NCI-H774 (cell line): ENCODE data around the gene CMTM4.
"Not testable (repeated sequence)": the region's sequence is repeated elsewhere in the genome, so short reads cannot be mapped to it uniquely, and the experiment has no call there.

Experiments used
- DNase-seq: peaks from one replicate; lab custom pipeline; 2025; lab: John Stamatoyannopoulos, UW

Gene CMTM4

GRCh38 chr16:66673691-66674090 is 22.9 kb downstream of the CMTM4 start:
- DNase-seq = no peak

GRCh38 chr16:66670691-66671388 is 25.7 kb downstream of the CMTM4 start:
- no peak for DNase-seq

- DNase-seq = no peak
These were observed 27.6 kb downstream of the CMTM4 start for GRCh38 chr16:66668777-66669444.

- no peak for DNase-seq
These were observed 28.6 kb downstream of the CMTM4 start for GRCh38 chr16:66667944-66668343.

- DNase-seq = no peak
These were observed 33.9 kb downstream of the CMTM4 start for GRCh38 chr16:66662445-66663194.

GRCh38 chr16:66661671-66662346 is 34.7 kb downstream of the CMTM4 start:
- not testable (repeated sequence) for DNase-seq

GRCh38 chr16:66661210-66661560 is 35.4 kb downstream of the CMTM4 start:
- no peak for DNase-seq

- DNase-seq = no peak
These were observed 35.9 kb downstream of the CMTM4 start for GRCh38 chr16:66660422-66661209.

- DNase-seq = no peak
These were observed 37.7 kb downstream of the CMTM4 start for GRCh38 chr16:66658860-66659190.

GRCh38 chr16:66658143-66658859 is 38.2 kb downstream of the CMTM4 start:
- DNase-seq = no peak

- no peak for DNase-seq
These were observed 40.0 kb downstream of the CMTM4 start for GRCh38 chr16:66656547-66656946.

GRCh38 chr16:66653581-66654350 is 42.8 kb downstream of the CMTM4 start:
- no peak for DNase-seq

GRCh38 chr16:66652661-66653360 is 43.7 kb downstream of the CMTM4 start:
- DNase-seq = no peak

- DNase-seq = no peak
These were observed 44.6 kb downstream of the CMTM4 start for GRCh38 chr16:66651965-66652364.

GRCh38 chr16:66651474-66651765 is 45.1 kb downstream of the CMTM4 start:
- no peak for DNase-seq

GRCh38 chr16:66650707-66651473 is 45.7 kb downstream of the CMTM4 start:
- DNase-seq = peak; percentile 55

GRCh38 chr16:66649636-66650205 is 46.8 kb downstream of the CMTM4 start:
- no peak for DNase-seq

- no peak for DNase-seq
These were observed 47.4 kb downstream of the CMTM4 start for GRCh38 chr16:66649167-66649566.

- DNase-seq = no peak
These were observed 48.7 kb downstream of the CMTM4 start for GRCh38 chr16:66647866-66648265.
